Coronary artery (tissue), 2 donors: ENCODE results near the gene MPZL2.
A peak's percentile ranks its signal among the peaks of the same experiment; 100 is the strongest.

Experiments
- DNase-seq: peaks from one replicate; pipeline ENCODE4 v3.0.0-alpha.2; 2017; ENCODE audit warnings: low spot score
- H3K27ac ChIP-seq, 2 donors: fragments of 200-600 bp; sonication (generic); one replicate each; pipeline ENCODE4 v1.5.1; 2016 to 2019
- H3K4me3 ChIP-seq: fragments of 200-600 bp; sonication (generic); 2 replicates; pipeline ENCODE4 v1.5.1; 2016; ENCODE audit warnings: mild to moderate bottlenecking, moderate library complexity
- TF ChIP-seq, protein P1 (sequence below): fragments of 200-600 bp; sonication (generic); IDR thresholded peaks from one replicate; pipeline ENCODE4 v1.5.1; 2019; ENCODE audit warnings: antibody characterized with exemption

Gene MPZL2

GRCh38 chr11:118215262-118215661 is 48.8 kb downstream of the MPZL2 start:
- Histone ChIP-seq H3K27ac (no peak overlapping the region), H3K4me3 (no peak overlapping the region)
- DNase-seq: no peak
- TF ChIP-seq, protein P1, sequence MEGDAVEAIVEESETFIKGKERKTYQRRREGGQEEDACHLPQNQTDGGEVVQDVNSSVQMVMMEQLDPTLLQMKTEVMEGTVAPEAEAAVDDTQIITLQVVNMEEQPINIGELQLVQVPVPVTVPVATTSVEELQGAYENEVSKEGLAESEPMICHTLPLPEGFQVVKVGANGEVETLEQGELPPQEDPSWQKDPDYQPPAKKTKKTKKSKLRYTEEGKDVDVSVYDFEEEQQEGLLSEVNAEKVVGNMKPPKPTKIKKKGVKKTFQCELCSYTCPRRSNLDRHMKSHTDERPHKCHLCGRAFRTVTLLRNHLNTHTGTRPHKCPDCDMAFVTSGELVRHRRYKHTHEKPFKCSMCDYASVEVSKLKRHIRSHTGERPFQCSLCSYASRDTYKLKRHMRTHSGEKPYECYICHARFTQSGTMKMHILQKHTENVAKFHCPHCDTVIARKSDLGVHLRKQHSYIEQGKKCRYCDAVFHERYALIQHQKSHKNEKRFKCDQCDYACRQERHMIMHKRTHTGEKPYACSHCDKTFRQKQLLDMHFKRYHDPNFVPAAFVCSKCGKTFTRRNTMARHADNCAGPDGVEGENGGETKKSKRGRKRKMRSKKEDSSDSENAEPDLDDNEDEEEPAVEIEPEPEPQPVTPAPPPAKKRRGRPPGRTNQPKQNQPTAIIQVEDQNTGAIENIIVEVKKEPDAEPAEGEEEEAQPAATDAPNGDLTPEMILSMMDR: no peak

- TF ChIP-seq, protein P1: no peak
- no peak overlapping the region for H3K27ac ChIP-seq
- no peak overlapping the region for H3K4me3 ChIP-seq
- no peak for DNase-seq
Measured at GRCh38 chr11:118214210-118214914, 49.7 kb downstream of the MPZL2 start.

DNA sequence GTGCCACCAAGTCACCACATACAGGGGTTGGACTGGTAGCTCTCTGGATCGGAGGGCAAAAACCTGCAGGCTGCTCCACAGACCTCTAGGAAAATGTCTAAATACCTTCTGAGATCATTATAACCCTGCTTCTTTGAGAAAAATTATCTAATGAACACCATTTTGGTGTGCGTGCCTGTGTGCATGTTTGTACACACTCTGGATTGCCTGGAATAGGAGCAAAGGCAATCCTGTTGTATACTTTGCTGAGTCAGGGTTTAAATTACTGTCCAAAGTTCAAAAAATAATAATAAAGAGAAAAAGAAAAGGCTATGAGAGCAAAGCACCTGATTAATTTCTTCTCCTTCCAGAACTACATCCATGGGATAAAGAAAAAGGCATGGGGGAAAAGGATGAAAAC is 50.3 kb downstream of the MPZL2 start:
- no peak overlapping the region for H3K4me3 ChIP-seq
- no peak for DNase-seq
- no peak overlapping the region for H3K27ac ChIP-seq
- TF ChIP-seq, protein P1: no peak

DNA sequence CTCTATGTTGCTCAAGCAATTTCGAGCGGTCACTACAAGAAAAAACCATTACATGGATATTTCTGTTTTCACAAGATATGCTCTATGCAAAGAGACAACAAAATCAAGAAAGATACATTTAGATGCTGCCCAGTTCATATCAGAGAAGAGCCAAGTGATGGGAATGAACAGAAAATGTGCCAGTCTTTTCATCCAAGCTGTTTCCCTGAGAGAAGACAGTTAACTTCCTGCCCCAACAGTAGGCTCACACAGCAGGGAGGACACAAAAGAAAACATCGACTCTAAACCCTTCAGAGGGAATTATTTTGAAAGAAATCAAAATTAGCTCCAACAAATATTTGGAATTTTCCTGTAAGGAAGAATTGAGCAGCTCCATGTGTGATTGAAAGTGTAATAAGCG is 50.9 kb downstream of the MPZL2 start:
- TF ChIP-seq, protein P1: no peak
- DNase-seq: no peak
- Histone ChIP-seq H3K4me3 (no peak overlapping the region), H3K27ac (peak overlapping the region in 1 of 2 donors; percentile 22)

DNA sequence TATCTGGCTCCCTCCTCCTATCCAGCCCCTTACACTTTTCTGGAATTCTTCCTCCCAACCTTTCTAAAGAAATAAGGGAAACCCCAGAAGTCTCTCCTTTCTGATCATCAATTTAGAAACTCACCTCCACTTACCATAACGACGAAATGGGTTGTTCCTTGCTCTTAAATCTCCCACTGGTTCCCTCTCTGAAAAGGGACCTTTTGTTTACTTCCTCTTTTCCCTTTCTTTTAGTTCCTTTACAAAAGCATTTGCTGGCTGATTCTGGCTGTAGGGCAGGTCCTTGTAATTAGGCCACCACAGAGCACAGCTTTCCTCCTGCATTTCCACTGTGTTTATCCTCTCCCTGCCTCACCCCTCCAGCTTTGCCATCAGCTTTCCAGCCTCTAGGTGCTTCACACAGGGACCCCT is 51.3 kb downstream of the MPZL2 start:
- H3K27ac ChIP-seq: peak overlapping the region in 1 of 2 donors; percentile 22
- TF ChIP-seq, protein P1: no peak
- DNase-seq: no peak
- H3K4me3 ChIP-seq: no peak overlapping the region

GRCh38 chr11:118212131-118212725 is 51.9 kb downstream of the MPZL2 start:
- H3K27ac ChIP-seq: no peak overlapping the region
- TF ChIP-seq, protein P1: no peak
- DNase-seq: no peak
- H3K4me3 ChIP-seq: no peak overlapping the region

- no peak overlapping the region for H3K4me3 ChIP-seq
- no peak for DNase-seq
- H3K27ac ChIP-seq: no peak overlapping the region
- TF ChIP-seq, protein P1: no peak
Measured at GRCh38 chr11:118211006-118211405, 53.1 kb downstream of the MPZL2 start.
